ENCODE data around the gene ZNF497. TPM values are rescaled to one million over a fixed set of nuclear protein-coding genes. Genes with fewer than 3 reads are reported as not detected.

Gene ZNF497
- 1 to 10 TPM; 1.4 to 3.1 (median 1.5) TPM for total RNA-seq

DNA sequence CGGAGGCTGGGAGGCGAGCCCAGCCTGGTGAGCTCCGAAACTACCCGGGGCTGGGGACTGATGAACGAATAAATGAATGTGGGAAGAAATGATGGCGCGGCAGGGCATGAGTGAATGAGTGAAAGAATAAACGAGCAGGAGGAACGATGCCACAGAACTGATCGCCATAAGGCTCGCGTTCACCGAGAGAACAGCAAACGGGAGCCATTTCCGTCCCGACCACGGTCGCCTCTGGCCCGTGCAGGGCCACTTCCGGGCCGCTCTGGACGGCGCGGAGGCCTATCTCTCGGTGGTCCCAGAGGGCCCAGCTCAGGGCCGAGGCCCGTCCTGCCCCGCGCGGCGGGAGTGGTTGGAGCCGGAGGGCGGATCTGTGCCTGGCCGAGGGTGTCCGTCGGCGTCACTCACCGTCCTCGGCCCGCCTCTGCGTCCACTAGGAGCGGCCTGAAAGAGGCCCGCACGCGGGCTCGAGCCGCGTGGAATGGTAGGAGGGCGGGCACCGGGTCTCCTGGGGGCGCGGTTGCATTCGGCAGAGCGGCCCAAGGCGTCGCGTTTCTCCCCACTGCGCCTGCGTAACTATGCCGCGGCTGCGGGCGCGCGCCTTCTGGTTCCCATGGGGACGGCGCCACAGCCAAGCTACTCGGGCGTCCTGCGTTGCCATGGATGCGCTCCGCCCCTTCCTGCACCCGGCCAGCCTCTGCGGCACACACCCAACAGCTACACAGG, at the start of gene ZNF497:
Gene ZNF497, minus strand, starts transcription at position 480 of the 723 bp plus-strand sequence. CDS start 5,116 bp downstream, outside the sequence.
- intact Hi-C loops (cut with DNase I; ENCODE audit: low total_unique reads), result no loop called here
- WGBS, 2 donors, result 0 to 1% methylated on average over 44 to 49 of the region's 74 CpGs
- peak within 1 kb of the TSS; percentile 72 for H3K4me3 ChIP-seq (ENCODE audit: low read depth, poor library complexity, severe bottlenecking)
- DNase-seq (ENCODE audit: low spot score in 2 of 2), result peak; percentile 95 to 99
- TF ChIP-seq, protein P1, sequence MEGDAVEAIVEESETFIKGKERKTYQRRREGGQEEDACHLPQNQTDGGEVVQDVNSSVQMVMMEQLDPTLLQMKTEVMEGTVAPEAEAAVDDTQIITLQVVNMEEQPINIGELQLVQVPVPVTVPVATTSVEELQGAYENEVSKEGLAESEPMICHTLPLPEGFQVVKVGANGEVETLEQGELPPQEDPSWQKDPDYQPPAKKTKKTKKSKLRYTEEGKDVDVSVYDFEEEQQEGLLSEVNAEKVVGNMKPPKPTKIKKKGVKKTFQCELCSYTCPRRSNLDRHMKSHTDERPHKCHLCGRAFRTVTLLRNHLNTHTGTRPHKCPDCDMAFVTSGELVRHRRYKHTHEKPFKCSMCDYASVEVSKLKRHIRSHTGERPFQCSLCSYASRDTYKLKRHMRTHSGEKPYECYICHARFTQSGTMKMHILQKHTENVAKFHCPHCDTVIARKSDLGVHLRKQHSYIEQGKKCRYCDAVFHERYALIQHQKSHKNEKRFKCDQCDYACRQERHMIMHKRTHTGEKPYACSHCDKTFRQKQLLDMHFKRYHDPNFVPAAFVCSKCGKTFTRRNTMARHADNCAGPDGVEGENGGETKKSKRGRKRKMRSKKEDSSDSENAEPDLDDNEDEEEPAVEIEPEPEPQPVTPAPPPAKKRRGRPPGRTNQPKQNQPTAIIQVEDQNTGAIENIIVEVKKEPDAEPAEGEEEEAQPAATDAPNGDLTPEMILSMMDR (IDR thresholded peaks at IDR 0.05), result no peak
- TF ChIP-seq POLR2A (IDR thresholded peaks at IDR 0.05), result no peak

DNA sequence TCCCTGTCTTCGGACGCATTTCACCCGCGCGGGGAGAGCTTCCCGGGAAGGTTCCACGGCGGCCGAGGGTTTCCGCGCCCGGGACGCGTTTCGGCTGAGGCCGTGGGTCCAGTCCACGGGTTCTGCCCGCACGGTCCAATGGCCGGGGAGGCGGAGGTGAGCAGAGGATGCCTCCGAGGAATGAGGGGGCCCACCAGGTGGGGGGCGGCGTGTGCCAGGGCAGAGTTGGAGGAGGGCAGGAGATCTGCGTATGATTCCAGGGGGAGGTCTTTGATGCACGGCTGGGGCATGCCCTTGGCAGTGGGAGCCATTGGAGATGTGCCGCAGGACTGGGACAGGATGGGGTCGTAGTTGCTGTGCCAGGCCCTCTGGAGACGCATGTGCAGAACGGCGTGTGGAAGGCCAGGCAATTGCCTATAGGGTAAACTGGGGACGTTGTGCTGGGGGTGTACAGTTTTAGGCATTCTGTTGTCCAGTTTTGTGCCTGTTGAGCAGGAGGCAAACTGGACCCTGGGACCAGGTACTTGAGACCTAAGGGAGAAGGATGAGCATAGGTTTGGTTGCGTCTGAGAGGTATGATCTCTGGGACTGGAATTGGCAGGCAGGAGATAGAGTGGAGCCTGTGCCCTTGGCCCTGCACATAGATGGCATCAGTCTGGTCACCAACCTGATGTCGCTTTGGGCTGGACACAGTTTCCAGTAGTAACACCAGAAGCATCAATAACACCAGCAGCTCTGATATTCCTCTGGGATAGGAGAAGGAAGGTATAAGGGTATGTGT, 46.6 kb upstream of the ZNF497 start:
- no peak for DNase-seq (ENCODE audit: low spot score in 2 of 2)
- intact Hi-C loops (cut with DNase I; ENCODE audit: low total_unique reads), result no loop called here
- TF ChIP-seq, protein P1 (IDR thresholded peaks at IDR 0.05), result no peak
- 3 to 5% methylated on average over 10 to 30 of the region's 34 CpGs for WGBS, 2 donors
- peak overlapping the region; percentile 64 for H3K4me3 ChIP-seq (ENCODE audit: low read depth, poor library complexity, severe bottlenecking)

DNA sequence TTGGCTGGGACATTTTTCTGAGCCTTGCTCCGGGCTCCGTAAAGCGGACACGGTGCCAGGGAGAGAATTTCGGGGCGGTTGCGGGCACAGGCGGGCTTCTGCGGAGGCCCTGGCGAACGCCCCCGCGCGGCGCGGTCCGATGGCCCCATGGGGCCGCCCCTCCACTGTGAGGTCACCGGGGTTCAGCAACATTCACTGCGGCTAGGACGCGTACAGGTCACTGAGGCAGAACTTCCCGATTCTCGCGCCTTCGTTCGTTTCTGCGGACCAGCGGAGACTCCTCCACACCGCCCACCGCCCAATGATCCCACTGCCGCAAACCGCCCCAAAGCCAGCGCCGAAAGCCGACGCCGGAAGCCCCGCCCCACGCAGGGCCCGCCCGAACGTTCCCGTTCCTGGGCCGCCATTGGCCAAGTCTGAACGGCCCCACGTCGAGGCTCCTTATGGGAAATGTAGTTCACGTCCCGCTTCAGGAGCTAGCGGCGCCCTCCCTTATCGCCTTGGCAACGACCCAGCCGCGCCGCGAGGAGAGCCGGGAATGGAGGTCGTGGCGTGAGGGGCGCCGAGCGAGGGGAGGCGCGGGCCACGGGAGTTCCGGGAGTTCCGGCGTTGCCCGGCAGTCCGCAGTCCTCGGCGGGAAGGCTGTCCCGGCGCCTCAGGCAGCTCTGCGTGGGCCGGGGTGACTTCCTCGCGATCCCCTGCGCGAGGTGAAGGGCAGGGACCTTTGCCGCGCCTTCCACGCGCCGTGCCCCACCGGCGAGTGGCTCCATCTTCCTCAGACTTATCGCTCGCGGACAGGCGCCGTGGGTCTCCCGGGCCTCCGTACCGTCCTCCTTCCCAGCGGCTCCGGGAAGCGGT, 45.8 kb upstream of the ZNF497 start, which contains the start of gene ZNF584:
Gene ZNF584, plus strand, starts transcription at position 498 of the 858 bp plus-strand sequence. CDS start 499 bp downstream, outside the sequence.
- intact Hi-C loops (cut with DNase I; ENCODE audit: low total_unique reads), result no loop called here
- peak within 1 kb of the TSS; percentile 64 for H3K4me3 ChIP-seq (ENCODE audit: low read depth, poor library complexity, severe bottlenecking)
- WGBS, 2 donors, result 1% methylated on average over 56 to 71 of the region's 100 CpGs
- no peak for TF ChIP-seq POLR2A (IDR thresholded peaks at IDR 0.05)
- TF ChIP-seq, protein P1 (IDR thresholded peaks at IDR 0.05), result no peak
- DNase-seq (ENCODE audit: low spot score in 2 of 2), result peak; percentile 93 to 98

DNA sequence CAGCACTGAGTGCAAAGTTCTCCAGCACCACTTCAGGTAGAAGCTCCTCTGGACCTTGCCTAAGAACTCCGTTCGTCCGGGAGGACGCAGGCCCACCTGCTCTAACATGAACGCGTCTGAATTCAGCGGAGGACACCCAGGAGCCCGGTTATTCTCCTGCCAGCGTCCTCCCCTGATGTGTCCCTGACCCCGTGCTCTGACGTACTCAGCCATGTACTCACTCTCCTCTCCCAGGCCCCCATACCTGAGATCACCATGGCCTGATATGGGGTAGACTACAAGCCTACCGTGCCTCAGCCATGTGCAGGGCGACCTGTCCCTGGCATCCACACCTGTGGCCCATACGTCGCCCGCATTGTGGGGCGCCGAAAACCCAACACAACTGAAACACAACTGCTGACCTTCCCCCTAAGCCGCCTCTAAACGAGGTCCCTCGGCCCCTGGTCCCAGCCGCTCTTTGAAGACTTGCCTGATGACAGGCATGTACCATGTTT, 45.2 kb upstream of the ZNF497 start:
- TF ChIP-seq POLR2A (IDR thresholded peaks at IDR 0.05), result no peak
- TF ChIP-seq, protein P1 (IDR thresholded peaks at IDR 0.05), result no peak
- intact Hi-C loops (cut with DNase I; ENCODE audit: low total_unique reads), result no loop called here
- H3K4me3 ChIP-seq (ENCODE audit: low read depth, poor library complexity, severe bottlenecking), result peak overlapping the region; percentile 64
- WGBS, 2 donors, result 8% methylated on average over 22 of the region's 22 CpGs
- no peak for DNase-seq (ENCODE audit: low spot score in 2 of 2)

Data from lower leg skin (tissue), 4 donors.